LNCAP (cell line): Measurements from ENCODE around the gene ZMYM5.
"Not testable (repeated sequence)": the region's sequence is repeated elsewhere in the genome, so short reads cannot be mapped to it uniquely, and the experiment has no call there.

ENCODE experiments used
- CTCF ChIP-seq: fragments of 450-650 bp; IDR thresholded peaks from 2 replicates; pipeline ENCODE4 v1.5.1; 2017; ENCODE audit warnings: mild to moderate bottlenecking

The ZMYM5 gene

DNA sequence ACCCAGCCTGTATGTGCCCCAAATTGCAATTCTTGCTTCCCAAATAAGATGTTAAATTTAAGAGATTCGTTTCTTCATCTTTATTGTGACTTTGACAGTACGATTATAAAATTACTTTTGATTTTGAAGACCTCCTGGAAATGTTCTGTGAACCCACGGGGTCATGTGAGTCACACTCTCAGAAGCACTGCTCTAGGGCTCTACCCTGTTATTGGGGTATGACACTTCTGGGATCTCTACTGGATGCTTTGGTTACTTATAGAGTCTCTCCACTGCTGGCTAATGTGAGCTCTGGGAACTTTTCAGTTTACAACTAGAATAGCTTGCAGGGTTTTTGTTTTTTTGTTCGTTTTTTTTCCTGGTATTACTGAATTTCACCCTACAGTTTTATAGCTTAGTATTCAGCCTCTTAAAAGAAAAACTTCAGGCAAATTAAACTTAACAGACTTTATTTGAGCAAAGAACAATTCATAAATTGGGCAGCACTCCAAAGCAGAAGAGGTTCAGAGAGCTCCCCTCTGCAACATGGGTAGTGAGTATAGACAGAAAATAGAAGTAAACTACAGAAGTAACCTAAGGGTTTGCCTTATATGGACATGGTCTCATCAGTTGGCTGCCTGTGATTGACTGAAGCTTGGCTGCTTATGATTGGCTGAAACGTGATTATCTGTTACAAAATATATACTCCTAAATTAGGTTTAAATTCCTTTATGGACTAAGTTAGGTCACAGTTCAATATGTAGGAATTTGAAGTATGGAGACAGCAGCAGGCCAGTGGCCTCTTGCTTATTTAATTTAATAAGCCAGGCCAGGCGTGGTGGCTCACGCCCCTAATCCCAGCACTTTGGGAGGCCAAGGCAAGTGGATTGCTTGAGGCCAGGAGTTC lies 52.2 kb downstream of the ZMYM5 start:
- TF ChIP-seq CTCF, result no peak

GRCh38 chr13:19810151-19810550 lies 53.3 kb downstream of the ZMYM5 start:
- TF ChIP-seq CTCF, result no peak

DNA sequence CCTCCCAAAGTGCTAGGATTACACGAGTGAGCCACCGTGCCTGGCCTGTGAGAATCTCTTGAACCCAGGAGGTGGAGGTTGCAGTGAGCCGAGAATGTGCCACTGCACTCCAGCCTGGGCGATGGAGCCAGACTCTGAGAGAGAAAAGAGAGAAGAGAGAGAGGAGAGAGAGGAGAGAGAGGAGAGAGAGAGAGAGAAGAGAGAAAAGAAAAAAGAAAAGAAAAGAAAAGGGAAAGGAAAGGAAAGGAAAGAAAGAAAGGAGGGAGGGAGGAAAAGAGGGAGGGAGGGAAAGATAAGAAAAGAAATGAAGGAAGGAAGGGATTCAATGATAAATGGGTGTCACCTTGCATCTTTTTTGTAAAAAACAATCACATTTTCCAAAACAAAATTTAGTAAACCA lies 57.7 kb downstream of the ZMYM5 start:
- TF ChIP-seq CTCF, result no peak

DNA sequence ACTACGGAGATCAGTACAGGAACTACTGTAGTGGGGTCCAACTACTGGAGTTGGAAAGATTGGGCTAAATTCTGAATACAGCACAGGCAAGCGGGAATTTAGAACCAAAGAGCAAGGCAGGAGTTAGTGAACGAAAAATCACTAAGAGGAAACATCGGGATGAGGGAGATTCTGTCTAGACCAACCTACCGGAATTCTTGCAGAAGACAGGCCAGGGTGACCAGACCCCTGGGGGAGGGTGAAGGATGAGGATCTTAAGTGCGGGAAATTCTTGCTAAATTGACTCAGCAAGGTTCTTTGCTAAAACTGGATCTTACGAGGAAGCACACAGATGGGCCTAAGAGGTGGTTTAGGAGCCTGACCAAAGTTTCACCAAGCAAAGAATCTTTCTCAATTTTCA lies 67.5 kb downstream of the ZMYM5 start:
- no peak for TF ChIP-seq CTCF

GRCh38 chr13:19794631-19795030 lies 68.8 kb downstream of the ZMYM5 start:
- no peak for TF ChIP-seq CTCF

GRCh38 chr13:19791953-19792537 lies 71.4 kb downstream of the ZMYM5 start:
- no peak for TF ChIP-seq CTCF

- TF ChIP-seq CTCF, result not testable (repeated sequence)
Measured at GRCh38 chr13:19782727-19783682, 80.4 kb downstream of the ZMYM5 start, which contains the start of gene PSPC1. TSS of gene PSPC1 (minus strand) at chr13:19782945. CDS start at chr13:19782757, 188 bp downstream.
